ENCODE results near the gene TKFC.

Gene TKFC

DNA sequence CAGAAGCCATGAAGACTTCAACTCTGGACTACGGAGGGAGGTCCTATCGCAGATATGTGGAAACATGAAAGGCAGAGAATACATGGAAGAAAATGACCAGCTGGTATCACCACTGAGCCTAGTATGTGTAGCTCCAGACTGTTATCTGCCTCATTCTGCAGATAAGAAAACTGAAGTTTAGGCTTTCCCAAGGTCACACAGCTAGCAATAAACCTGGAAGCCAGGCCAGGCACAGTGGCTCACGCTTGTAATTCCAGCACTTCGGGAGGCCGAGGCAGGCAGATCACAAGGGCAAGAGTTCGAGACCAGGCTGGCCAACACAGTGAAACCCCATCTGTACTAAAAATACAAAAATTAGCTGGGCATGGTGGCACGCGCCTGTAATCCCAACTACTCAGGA is 22.3 kb upstream of the TKFC start:
- DNase-seq (ENCODE audit: low spot score): no peak
- no peak for TF ChIP-seq CTCF (IDR thresholded peaks at IDR 0.05; ENCODE audit: borderline replicate concordance, control extremely low read depth, extremely low read depth, insufficient read depth, missing control alignments)
- in situ Hi-C loops (cut with MboI; ENCODE audit: low sequenced_read_pairs, unreplicated experiment): no loop called here

- no peak for DNase-seq (ENCODE audit: low spot score)
- no peak for TF ChIP-seq CTCF (IDR thresholded peaks at IDR 0.05; ENCODE audit: borderline replicate concordance, control extremely low read depth, extremely low read depth, insufficient read depth, missing control alignments)
- in situ Hi-C loops (cut with MboI; ENCODE audit: low sequenced_read_pairs, unreplicated experiment): no loop called here
Measured at GRCh38 chr11:61315260-61315659, 17.8 kb upstream of the TKFC start.

DNA sequence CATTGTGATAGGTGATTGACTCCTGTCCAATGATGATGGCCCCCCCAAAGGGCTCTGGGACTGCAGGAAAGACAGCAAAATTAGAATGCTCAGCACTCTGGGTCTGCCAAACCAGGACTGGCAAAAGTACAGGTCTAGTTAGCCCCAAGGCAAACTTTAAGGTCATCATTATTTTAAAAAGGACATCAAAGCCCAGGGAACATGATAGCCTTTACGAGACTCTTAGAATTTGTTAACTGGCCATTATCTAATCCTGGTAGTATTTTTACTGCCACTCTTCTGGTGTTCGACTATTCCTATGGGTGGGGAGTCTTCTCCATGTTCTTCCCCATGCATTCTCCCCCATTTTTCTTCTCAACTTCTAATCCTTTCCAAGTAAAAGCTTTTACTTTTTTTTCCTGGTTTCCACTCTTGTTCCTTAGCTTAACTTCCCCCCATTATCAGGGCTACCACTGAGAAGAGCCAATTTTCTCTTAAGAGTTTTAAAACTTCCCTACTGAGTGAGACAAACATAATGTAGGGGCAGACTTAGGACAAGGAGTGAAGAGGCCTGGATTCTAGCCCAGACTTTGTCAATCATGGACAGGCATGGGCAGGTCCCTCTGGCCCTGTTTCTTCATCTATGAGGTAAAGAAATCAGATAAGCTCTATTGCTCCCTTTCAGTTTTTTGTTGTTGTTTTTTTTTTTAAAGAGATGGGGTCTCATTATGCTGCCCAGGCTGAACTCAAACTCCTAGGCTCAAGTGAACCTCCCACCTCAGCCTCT is 7.2 kb upstream of the TKFC start:
- in situ Hi-C loops (cut with MboI; ENCODE audit: low sequenced_read_pairs, unreplicated experiment): no loop called here
- no peak for TF ChIP-seq CTCF (IDR thresholded peaks at IDR 0.05; ENCODE audit: borderline replicate concordance, control extremely low read depth, extremely low read depth, insufficient read depth, missing control alignments)
- no peak for DNase-seq (ENCODE audit: low spot score)

GRCh38 chr11:61327669-61328071 is 5.4 kb upstream of the TKFC start:
- no peak for TF ChIP-seq CTCF (IDR thresholded peaks at IDR 0.05; ENCODE audit: borderline replicate concordance, control extremely low read depth, extremely low read depth, insufficient read depth, missing control alignments)
- in situ Hi-C loops (cut with MboI; ENCODE audit: low sequenced_read_pairs, unreplicated experiment): no loop called here
- no peak for DNase-seq (ENCODE audit: low spot score)

- no peak for DNase-seq (ENCODE audit: low spot score)
- TF ChIP-seq CTCF (IDR thresholded peaks at IDR 0.05; ENCODE audit: borderline replicate concordance, control extremely low read depth, extremely low read depth, insufficient read depth, missing control alignments): no peak
- in situ Hi-C loops (cut with MboI; ENCODE audit: low sequenced_read_pairs, unreplicated experiment): no loop called here
Measured at GRCh38 chr11:61328351-61328750, 4.7 kb upstream of the TKFC start.

DNA sequence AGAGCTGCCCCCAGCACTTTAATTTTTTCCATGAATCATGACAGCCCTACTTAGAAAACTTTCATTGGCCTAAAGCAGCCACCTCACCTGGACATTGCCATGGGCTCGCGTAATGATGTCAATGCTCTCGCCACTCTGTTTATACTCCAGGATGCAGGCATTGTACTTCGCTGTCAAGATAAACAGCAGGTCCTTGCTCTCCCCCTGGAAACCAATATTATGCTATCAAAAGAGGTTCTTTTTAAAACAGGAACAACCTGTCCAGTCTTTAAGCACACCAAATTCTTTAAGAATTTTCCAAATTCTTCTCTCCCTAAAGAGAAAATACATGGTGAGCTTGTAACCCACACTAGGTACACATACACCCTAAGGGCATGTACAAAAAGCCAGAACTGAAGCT is 3.2 kb upstream of the TKFC start:
- DNase-seq (ENCODE audit: low spot score): no peak
- TF ChIP-seq CTCF (IDR thresholded peaks at IDR 0.05; ENCODE audit: borderline replicate concordance, control extremely low read depth, extremely low read depth, insufficient read depth, missing control alignments): no peak
- in situ Hi-C loops (cut with MboI; ENCODE audit: low sequenced_read_pairs, unreplicated experiment): no loop called here
